DLD1 (cell line): ENCODE measurements around the gene PCBD2.
"Not testable (repeated sequence)": the region's sequence is repeated elsewhere in the genome, so short reads cannot be mapped to it uniquely, and the experiment has no call there.

Experiments used
- in situ Hi-C: cut with HindIII; loops from 2 replicates; pipeline ENCODE4 v1.10.0; 2017; ENCODE audit warnings: low sequenced_read_pairs

Gene PCBD2

GRCh38 chr5:134905246-134905996, 490 bp downstream of the PCBD2 start:
- in situ Hi-C loops = no loop called here

- in situ Hi-C loops = no loop called here
These were observed 1.9 kb downstream of the PCBD2 start for GRCh38 chr5:134906811-134907210.

- in situ Hi-C loops = not testable (repeated sequence)
These were observed 5.8 kb downstream of the PCBD2 start for GRCh38 chr5:134910752-134911151.

GRCh38 chr5:134911285-134912206, 6.6 kb downstream of the PCBD2 start:
- in situ Hi-C loops = no loop called here

- in situ Hi-C loops = no loop called here
These were observed 8.3 kb downstream of the PCBD2 start for GRCh38 chr5:134913254-134913653.

- in situ Hi-C loops = no loop called here
These were observed 8.9 kb downstream of the PCBD2 start for GRCh38 chr5:134913795-134914194.

- in situ Hi-C loops = no loop called here
These were observed 12.3 kb downstream of the PCBD2 start for GRCh38 chr5:134917070-134917815.

GRCh38 chr5:134918861-134919260, 13.9 kb downstream of the PCBD2 start:
- in situ Hi-C loops = no loop called here

- in situ Hi-C loops = no loop called here
These were observed 16.1 kb downstream of the PCBD2 start for GRCh38 chr5:134920848-134921575.

- in situ Hi-C loops = no loop called here
These were observed 27.6 kb downstream of the PCBD2 start for GRCh38 chr5:134932508-134932907.

- in situ Hi-C loops = no loop called here
These were observed 29.3 kb downstream of the PCBD2 start for GRCh38 chr5:134934202-134934601.

- in situ Hi-C loops = no loop called here
These were observed 31.0 kb downstream of the PCBD2 start for GRCh38 chr5:134935711-134936602.

GRCh38 chr5:134937526-134937925, 32.6 kb downstream of the PCBD2 start:
- in situ Hi-C loops = no loop called here

GRCh38 chr5:134938030-134938429, 33.1 kb downstream of the PCBD2 start:
- in situ Hi-C loops = no loop called here

- in situ Hi-C loops = no loop called here
These were observed 34.6 kb downstream of the PCBD2 start for GRCh38 chr5:134939500-134939899.

GRCh38 chr5:134943547-134943946, 38.6 kb downstream of the PCBD2 start:
- in situ Hi-C loops = no loop called here

- in situ Hi-C loops = no loop called here
These were observed 39.7 kb downstream of the PCBD2 start for GRCh38 chr5:134944630-134945029.

GRCh38 chr5:134945041-134945440, 40.1 kb downstream of the PCBD2 start:
- in situ Hi-C loops = no loop called here

GRCh38 chr5:134948911-134949310, 44.0 kb downstream of the PCBD2 start:
- in situ Hi-C loops = no loop called here

GRCh38 chr5:134949316-134949715, 44.4 kb downstream of the PCBD2 start:
- in situ Hi-C loops = no loop called here
